GM19455 (cell line): ENCODE results near the gene ARHGEF3.

Experiments used
- ATAC-seq: cut with Tn5 transposase; IDR thresholded peaks from one replicate; pipeline ENCODE4 v1.9.1; 2021; ENCODE audit not compliant: unreplicated experiment

Gene ARHGEF3

DNA sequence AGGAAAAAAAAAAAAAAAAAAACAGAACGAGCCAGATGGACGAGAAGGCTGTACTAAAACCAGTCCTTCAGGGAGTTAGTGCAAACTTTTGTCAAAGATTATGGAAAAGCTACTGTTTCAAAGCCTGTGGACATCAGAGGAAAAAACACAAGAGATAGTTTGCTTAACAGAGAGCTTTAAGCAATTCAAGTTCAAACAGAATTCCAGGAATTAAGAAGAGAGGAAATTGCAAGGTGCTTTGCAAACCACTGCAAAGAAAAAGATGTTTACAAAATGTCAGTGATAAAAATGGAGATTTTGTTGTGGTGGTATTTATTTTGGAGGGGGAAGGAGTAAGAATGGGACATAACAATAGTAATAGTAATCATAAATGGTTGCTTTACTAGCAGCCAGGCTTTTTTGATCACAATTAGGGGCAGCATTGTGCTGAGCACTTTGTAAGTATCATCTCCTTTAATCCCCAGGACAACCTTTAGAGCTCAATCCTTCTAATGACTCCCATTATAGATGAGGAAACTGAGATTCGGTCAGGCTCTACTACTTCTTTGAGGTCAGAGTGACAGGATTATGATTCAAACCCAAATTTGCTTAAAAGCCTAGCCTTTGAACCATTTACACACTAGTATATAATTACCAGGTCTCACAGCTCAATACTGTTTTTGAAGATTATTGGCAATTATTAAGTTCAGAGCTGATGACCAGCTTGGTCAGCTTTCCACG is 22.4 kb upstream of the ARHGEF3 start:
- ATAC-seq, result no peak

DNA sequence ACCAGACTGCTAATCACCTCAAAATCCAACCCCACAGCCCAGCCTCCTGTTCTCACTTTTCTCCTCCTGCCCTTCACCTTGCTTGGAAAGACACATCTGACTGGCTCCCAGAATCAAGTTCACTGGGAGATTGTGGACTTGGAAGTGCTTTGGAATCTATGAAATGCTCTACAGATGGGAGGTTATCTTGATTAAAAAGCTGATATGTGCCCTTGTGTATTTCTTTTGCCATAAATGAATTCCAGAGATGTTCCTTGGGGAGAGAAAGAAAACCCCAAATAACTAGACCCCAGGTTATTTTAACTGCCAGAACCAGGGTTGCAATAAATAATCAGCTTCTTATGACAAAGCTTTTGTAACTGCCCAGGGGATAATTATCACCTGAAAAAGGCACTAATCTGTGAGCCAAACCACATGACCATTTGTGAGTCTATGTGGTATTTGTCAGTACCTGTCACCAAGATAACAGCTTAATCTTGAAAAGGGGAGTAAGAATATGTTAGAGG is 21.7 kb upstream of the ARHGEF3 start:
- no peak for ATAC-seq

DNA sequence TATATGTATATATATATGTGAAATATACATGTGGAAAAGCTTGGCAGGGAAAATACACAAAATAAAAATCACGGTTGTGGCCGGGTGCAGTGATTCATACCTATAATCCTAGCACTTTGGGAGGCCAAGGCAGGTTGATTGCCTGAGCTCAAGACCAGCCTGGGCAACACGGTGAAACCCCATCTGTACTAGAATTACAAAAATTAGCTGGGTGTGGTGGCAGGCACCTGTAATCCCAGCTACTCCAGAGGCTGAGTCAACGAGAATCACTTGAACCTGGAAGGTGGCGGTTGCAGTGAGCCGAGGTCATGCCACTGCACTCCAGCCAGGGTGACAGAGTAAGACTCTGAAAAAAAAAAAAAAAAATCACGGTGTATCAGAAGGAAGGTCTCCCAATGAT is 20.8 kb upstream of the ARHGEF3 start:
- ATAC-seq, result no peak

DNA sequence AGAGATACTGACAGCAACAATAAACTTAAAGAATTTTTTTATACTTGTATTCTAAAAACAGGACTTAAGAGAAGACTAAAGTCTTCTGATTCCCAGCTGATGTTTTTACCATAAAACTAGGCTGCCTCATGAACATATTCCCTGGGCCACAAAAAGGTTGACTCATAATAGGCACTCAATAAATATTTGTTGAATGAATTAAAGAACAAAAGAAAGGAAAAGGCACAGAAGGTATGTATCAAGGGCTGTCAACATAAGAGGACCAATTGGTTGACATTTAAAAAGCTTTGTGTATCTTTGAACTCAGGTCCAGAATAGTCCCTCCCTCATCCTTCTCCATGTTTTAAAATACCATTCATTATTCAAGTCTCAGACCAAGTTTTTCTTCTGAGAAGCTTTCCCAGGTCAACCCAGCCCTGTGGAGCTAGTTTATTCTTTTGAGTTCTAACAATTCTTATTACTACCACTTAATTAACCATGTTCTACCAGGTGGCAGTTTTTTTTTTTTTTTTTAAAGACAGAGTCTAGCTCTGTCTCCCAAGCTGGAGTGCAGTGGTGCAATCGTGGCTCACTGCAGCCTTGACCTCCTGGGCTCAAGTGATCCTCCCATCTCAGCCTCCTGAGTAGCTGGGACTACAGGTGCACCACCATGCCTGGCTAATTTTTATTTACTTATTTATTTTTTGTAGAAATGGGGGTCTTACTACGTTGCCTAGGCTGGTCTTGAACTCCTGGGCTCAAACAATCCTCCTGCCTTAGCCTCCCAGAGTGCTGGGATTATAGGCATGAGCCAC is 17.5 kb upstream of the ARHGEF3 start:
- ATAC-seq, result no peak

DNA sequence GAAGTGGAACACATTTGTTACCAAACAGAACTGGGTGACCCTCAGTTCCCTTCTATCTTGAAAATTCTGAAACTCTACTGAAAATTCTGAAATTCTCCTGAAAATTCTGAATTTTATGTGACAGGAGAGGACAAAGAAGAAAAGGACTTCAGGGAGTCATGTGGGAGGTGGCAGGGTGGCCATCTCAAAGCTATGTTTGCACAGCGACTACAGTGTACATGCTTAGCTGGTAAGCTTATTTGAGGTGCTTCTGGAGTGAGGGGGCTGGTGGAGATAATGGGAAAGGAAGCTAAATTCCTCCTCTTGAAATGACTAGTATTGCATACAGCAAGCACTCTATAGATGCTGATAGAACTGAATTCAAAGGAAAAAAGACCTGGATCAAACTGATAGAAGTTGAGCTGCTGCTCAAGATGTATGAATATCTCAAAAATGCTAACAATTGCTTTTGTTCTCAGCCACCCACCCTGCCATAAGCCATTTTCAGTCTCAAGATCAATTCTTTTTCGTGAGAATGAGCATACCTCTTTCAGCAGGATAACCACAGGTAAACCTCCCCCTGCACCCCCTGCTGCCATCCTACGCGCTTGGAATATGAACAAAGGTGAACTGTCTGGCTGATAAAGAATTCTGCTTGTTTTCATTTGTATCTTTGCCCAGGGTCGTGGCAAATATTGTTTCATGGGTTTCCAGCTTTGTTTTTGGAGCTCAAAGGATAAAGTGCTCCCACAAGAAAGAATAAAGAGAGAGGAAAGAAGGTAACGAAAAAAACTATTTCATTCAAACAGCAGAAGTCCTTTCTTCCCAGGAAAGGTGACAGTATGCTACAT is 16.6 kb upstream of the ARHGEF3 start:
- no peak for ATAC-seq

DNA sequence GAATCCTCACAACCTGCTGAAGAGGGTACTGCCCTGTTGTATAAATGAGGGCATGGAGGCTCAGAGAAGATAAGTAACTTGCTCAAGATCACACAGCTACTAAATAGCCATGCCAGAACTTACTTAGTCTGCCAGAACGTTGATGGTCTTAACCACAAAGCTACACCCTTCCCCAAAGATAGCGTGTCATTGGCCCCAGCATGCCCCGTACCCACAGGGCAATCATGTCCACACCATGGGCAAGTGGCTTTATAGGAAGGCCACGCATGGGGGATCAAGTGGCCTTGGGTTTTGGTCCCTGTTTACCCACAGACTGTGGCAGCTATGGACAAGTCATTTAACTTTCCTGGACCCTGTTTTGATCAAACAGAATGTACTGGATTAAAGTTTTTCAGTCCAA is 15.9 kb upstream of the ARHGEF3 start:
- no peak for ATAC-seq

DNA sequence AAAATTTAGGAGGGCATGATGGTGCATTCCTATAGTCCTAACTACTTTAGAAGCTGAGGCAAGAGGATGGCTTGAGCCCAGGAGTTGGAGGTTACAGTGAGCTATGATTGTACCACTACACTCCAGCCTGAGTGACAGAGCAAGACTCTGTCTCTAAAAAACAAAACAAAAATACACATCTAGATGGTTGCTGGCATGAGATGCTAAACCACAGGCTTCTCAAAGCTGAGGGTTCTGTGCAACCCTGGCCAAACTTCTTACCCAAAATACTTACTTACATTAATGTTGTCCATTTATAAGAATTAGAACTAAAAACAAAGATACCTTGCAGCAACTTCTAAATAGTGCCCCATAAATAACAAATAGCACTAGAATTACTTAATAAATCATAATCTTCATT is 14.3 kb upstream of the ARHGEF3 start:
- no peak for ATAC-seq

DNA sequence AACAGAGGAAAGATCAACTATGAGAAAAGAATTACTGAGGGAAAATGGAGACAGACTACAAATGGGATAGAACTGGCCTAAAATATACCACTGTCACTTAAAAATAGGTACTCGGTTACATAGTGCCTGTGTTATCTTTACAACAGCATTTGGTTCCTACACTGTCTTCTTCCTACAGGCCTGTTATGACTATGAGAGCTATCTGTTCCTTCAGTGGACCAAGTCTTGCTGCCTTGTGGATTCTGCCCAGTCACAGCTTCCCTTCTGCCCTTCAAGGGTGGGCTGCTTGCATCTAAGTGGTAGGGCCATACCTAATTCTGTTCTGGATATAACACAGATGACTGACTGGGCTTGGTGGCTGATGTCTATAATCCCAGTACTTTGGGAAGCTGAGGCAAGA is 13.8 kb upstream of the ARHGEF3 start:
- no peak for ATAC-seq

DNA sequence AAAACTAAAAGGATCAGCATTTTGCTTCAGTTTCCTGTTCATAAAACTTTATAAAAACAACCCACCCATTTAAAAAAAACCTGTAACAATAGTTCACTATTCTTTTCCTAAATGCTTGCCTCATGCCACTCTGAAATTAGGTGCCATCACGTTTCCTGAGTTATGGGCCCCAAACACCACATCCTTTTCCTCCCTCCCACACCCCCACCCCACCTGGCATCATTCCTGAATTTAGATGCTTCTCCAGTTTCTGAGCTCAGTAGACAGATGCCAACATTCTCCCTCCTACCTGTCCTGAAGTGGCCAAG is 11.9 kb upstream of the ARHGEF3 start:
- no peak for ATAC-seq

DNA sequence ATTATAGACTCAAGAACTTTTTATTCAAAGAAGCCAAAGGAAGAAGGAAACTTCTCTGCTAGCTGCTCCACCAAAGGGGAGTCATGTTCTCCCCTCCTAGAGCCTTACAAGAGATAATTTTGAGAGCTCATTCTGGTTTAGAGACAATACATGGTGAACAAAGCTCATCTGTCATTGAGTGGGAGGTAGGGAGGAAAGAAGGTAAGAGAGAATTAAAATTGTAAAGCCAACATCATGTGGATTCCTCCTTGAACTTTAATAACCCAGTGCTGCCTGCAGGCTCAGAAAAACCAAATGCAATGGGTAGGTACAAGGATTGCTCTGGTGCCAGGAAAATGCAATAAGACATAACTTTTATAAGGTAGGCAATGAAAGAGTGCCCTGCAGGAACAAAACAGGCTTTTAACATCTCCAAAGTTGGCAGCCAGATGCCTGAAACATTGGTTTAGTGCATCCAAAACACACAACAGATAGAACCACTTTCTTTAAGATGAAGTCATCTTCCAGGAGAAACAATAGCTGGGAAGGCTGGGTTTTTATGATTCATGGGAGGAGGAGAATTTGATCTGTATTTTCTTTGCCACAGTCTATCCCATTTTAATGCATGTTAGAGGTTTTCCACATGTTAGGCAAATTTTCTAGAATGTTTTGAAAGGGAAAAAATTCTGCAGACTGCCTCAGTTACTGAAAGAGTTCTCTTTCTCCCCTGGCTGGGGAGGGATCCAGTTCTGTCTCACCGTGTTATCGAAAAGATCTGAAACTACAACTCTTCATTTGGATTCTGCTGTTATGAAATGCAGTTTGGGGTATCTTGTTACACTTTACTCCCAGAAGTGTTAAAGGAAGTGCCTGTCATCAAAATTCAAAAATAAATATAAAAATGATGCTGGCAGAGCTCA is 11.3 kb upstream of the ARHGEF3 start:
- no peak for ATAC-seq

DNA sequence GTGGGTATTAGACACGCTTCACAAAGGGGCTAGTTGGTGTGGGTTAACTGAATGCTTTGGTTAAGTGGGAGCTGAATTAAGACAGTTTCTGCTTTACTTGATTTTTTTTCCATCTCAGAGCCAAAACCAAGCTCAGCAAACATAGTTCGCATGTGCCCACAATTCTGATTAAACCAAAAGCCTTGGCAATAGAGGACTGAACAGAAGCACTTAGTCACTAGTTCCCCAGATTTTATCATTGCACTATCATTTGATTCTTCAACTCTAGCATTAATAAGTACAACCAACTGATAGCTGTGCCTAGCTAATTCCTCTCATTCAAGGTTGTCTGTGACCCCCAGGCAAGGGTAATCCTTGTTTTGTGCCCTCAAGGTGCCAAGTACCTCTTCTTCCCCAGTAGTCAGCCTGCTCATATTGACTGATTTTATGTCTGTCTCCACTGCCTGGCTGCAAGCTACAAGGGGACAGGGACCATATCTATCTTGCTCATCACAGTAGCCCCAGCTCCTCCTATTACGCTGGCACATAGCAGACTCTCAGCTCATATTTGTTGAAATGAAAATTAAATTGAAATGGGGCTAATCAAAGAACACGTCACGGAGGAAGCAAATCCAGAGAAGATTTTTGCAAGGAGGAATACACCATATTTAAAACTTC is 9.9 kb upstream of the ARHGEF3 start:
- ATAC-seq, result no peak

DNA sequence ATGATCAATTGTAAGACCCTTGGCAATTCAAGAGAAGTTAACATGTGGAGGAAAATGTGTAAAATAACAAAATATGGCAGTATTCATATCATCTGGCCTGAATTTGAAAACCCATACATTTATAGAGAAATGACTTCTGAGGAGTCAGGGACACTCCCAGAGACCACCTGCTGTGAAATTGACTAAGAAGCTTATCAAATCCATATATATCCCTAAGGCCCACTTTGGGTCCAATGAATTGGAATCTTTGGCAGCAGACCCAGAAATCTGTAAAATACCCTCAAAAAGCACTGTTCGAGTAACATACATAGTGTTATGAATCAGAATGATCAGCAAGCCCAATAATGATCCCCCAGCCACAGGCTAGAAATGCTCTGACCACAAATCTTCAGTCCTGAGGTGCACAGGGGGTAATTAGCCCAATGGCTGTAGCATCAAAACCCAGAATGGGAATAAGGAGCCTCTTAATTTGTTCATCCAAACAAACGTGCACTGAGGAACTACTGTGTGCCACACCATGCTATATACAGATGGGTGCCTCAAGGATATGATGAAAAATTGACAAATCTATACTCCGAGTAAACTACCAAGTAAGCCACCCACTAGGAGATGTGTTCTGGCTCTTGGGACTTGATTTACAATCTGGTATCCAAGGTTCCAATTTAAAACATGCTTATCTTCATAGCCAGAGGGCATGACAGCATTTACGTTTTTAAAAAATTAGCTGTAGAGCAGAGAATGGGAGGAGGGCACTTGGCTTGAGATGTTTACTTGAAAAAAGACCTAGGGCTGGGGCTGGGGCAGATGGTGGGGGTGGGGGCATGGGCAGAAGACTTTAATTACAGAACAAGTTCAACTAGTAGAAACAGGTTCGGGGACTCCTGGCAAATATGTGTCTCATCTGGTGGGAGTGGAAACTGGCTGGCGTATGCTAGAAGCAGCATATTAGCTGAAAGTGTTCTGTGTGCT is 9.1 kb upstream of the ARHGEF3 start:
- ATAC-seq, result no peak

DNA sequence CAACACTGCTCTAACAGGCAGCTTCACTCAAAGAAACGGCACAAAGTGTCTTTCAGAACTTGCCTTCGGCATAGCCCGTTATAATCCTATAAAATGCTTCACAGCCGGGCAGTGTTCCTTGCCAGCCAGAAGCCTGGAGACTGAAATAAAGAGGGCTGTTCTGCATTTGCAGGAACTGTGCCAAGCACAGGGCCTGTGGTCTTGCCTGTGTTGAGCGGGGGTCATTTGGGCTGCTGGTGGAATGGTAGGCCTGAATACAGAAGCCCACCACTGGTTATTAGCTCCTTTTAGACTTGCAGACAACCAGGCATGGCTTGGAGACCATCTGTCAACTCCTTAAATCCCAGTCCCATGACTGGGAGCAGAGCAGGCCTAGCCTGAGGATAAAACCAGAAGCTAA is 4.7 kb upstream of the ARHGEF3 start:
- ATAC-seq, result no peak

DNA sequence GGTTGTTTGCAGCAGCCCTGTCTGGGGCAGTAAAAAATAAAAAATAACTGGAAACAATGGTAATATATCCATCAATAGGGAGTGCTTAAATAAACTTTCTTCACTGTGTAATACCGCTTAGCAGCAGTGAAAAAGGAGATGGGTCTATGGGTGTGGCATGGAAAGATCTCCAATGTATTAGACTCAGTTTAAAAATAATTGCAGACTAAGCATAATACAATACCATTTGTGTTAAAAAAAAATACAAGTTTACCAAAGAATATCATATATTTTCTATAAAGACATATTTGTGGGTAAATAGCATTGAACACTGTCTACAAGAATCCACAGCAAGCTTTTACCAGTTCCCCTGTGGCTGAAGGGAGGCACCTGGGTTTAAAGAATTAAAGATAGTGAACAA is 1.0 kb upstream of the ARHGEF3 start:
- no peak for ATAC-seq

DNA sequence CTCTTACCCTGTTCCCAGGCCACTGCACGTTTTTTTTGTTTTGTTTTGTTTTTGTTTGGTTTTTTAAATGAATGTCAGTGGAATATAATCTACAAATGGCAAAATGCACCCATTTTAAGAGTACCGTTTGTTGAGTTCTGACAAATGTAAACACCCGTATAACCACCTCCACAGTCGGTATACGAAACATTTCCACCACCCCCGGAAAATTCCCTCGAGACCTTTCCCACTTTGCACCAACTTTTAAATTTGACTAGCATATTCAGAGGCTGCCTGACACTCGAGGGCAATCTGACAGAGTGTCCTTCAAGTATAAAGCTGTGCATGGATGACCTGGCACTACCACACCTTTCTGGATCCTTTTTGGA is 613 bp upstream of the ARHGEF3 start:
- no peak for ATAC-seq

DNA sequence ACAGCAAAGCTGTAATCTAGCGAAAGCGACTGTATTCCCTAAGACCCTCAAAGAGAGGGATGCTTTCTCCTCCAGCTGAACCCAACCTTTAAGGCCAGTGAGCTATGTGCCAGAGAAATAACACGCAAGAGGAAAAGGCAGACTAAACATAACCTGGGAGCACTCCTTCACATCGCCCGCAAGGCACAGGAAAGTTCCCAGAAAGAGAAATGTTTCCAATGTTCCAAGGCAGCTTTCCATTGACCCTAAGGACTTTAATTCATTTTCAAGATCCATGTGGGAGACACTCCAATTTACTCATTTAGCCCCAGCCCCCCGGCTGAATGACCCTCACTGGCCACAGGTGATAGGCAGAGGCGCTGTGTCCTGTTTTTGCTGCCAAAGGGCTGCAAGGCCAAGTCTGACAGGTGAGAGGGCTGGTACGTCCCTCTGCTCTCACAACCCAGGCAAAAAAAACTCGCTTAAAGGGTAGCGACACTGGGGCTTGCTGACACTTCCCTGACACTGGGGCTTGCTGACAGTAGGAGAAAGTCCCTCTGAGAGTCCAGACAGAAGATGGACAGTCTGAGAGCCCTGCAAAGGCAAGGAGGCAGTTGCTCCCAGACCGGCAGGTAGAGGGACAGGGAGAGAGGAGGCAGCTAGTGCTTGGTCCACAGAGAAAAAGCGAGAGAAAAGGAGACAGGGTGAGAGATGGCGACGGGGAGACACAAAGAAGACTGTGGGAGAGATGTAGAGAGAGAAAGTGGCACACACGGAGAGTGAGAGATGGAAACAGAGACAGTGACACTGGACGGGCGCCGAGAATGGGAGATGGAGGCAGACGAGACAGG is 702 bp downstream of the ARHGEF3 start:
- no peak for ATAC-seq

DNA sequence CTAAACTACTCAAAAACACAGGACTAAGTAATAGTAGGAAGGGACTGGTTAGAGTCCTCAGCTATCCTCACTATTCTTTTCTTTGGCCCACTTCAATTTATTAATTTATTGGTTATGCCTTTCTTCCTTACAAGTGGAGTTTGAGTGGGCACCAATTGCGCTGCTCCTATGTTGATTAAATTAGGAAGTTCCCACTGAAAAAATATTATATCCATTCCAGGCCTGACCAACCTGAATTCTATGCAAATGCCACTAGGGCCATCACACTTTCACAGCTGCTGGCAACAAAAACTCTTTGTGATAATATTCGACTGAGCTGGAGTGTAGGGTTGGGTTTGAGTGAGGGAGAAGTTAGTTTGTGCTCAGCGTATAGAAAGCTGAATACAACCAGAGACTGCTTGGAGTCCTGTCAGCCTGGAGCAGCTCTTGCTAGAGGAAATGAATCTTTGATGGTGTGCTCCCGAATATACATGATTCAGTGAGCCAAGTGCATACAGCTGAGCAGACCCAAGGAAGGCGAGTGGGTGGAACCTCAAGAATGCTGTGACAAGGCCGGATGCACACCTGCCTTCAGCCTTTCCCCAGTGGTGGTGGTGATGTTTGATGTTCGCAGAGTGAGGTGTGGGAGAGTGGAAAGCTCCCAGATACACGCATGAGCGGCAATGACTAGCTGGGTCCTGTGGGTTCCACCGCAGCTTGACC is 1.5 kb downstream of the ARHGEF3 start:
- ATAC-seq, result no peak
